HepG2 (cell line): ENCODE data around the gene CELA2B. TPM values are rescaled to one million over a fixed set of nuclear protein-coding genes. Genes with fewer than 3 reads are reported as not detected.

Experiments used
- ATAC-seq: fragments of 200-7000 bp; cut with Tn5 transposase; 3 replicates; pipeline ENCODE4 v1.9.1; 2020; ENCODE audit warnings: mild to moderate bottlenecking, moderate library complexity
- BruUV-seq: library from RNA; stranded (reverse); fragments of 400-500 nt; replicated peaks from 2 replicates; lab custom pipeline; 2021; lab: Mats Ljungman, UMichigan
- CTCF ChIA-PET: fragments of 300-600 bp; formaldehyde crosslinking; extraction: SDS; loops from one replicate; lab custom pipeline; 2021; ENCODE audit warnings: low total read pairs, inconsistent platforms, low intra/inter-chr PET ratio; lab: Yijun Ruan, JAX
- POLR2A ChIA-PET: fragments of 350-600 bp; sonication (Branson Sonifier 250); formaldehyde crosslinking; loops from one replicate; lab custom pipeline; 2020; ENCODE audit warnings: antibody characterized with exemption, inconsistent platforms; lab: Yijun Ruan, JAX
- DNase-seq: peaks from one replicate; pipeline ENCODE4 v3.0.0-alpha.2; 2015; ENCODE audit warnings: low spot score
- FAIRE-seq: peaks from 3 replicates; lab custom pipeline; 2011; peaks lifted over from hg19 to GRCh38; lab: Jason Lieb, UNC
- H2AFZ ChIP-seq: one replicate; pipeline ENCODE4 v1.6.1; 2011; ENCODE audit warnings: low read length, inconsistent platforms
- H3K27ac ChIP-seq: fragments of 300-600 bp; 3 replicates; pipeline ENCODE4 v1.8.0; 2011; ENCODE audit warnings: mixed run types, mild to moderate bottlenecking, mixed read lengths, low read length, inconsistent platforms; ENCODE audit not compliant: insufficient read depth; ENCODE audit errors: extremely low read length
- H3K27me3 ChIP-seq, 2 experiments: fragments of 200-600 bp in 1 of 2; 2 replicates in 1 of 2; 3 replicates in 1 of 2; pipeline versions ENCODE4 v1.6.0 to v1.8.0; 2011; ENCODE audit warnings: low read length in 2 of 2, mild to moderate bottlenecking in 2 of 2, moderate library complexity in 2 of 2, inconsistent platforms in 1 of 2; ENCODE audit not compliant: insufficient read depth in 2 of 2, control insufficient read depth in 1 of 2
- H3K36me3 ChIP-seq, 2 experiments: fragments of 200-600 bp in 1 of 2; replicated peaks in 1 of 2; 2 replicates in 1 of 2; 3 replicates in 1 of 2; pipeline versions ENCODE4 v1.5.1 to v1.8.0; 2011; ENCODE audit warnings: low read length in 2 of 2, inconsistent platforms in 1 of 2; ENCODE audit not compliant: insufficient read depth in 2 of 2, control insufficient read depth in 1 of 2
- H3K4me1 ChIP-seq: 2 replicates; pipeline ENCODE4 v1.5.1; 2012; ENCODE audit warnings: low read length, inconsistent platforms; ENCODE audit not compliant: insufficient read depth
- H3K4me2 ChIP-seq: 2 replicates; pipeline ENCODE4 v1.6.0; 2011; ENCODE audit warnings: low read depth, low read length, inconsistent platforms
- H3K4me3 ChIP-seq, 3 experiments: fragments of 200-600 bp in 1 of 3; sonication (generic), shearing (Covaris generic) in 1 of 3; replicated peaks in 1 of 3; 2 replicates each; pipeline ENCODE4 v1.5.1; 2011 to 2016; ENCODE audit warnings: low read length in 3 of 3, inconsistent platforms in 2 of 3, low read depth in 2 of 3, mild to moderate bottlenecking in 2 of 3, control low read depth in 1 of 3, mixed read lengths in 1 of 3; ENCODE audit not compliant: insufficient read depth in 1 of 3
- H3K79me2 ChIP-seq: one replicate; pipeline ENCODE4 v1.6.1; 2011; ENCODE audit warnings: low read length, inconsistent platforms; ENCODE audit not compliant: insufficient read depth
- H3K9ac ChIP-seq: 2 replicates; pipeline ENCODE4 v1.6.0; 2011; ENCODE audit warnings: mild to moderate bottlenecking, low read depth, low read length, inconsistent platforms; ENCODE audit not compliant: insufficient read depth
- H3K9me3 ChIP-seq: 2 replicates; pipeline ENCODE4 v1.5.1; 2012; ENCODE audit warnings: mild to moderate bottlenecking, low read length
- H4K20me1 ChIP-seq: 2 replicates; pipeline ENCODE4 v1.6.0; 2011; ENCODE audit warnings: inconsistent platforms, mild to moderate bottlenecking, low read length, moderate library complexity; ENCODE audit not compliant: insufficient read depth
- ADNP ChIP-seq: sonication (generic); formaldehyde crosslinking; IDR thresholded peaks from 2 replicates; pipeline ENCODE4 v1.4.0; 2020; ENCODE audit warnings: missing genetic modification reagents
- FOXK1 ChIP-seq: sonication (generic); formaldehyde crosslinking; IDR thresholded peaks from 2 replicates; pipeline ENCODE4 v1.4.0; 2020; ENCODE audit warnings: low read depth, missing genetic modification reagents, borderline replicate concordance
- HDAC2 ChIP-seq: sonication (generic); formaldehyde crosslinking; IDR thresholded peaks from 2 replicates; pipeline ENCODE4 v1.4.0; 2020; ENCODE audit warnings: missing genetic modification reagents
- NFIB ChIP-seq: sonication (generic); formaldehyde crosslinking; IDR thresholded peaks from 2 replicates; pipeline ENCODE4 v1.9.0; 2021; ENCODE audit warnings: missing genetic modification reagents, mild to moderate bottlenecking, borderline replicate concordance
- PREB ChIP-seq: sonication (generic); formaldehyde crosslinking; IDR thresholded peaks from 2 replicates; pipeline ENCODE4 v1.4.0; 2020; ENCODE audit warnings: missing genetic modification reagents
- SMARCE1 ChIP-seq: fragments of 450-650 bp; IDR thresholded peaks from 2 replicates; pipeline ENCODE4 v1.6.1; 2017; ENCODE audit warnings: borderline replicate concordance
- ZNF121 ChIP-seq: sonication (generic); formaldehyde crosslinking; IDR thresholded peaks from 2 replicates; pipeline ENCODE4 v1.5.0; 2020; ENCODE audit warnings: mild to moderate bottlenecking, missing genetic modification reagents
- ZNF691 ChIP-seq: sonication (generic); formaldehyde crosslinking; IDR thresholded peaks from 2 replicates; pipeline ENCODE4 v1.4.0; 2020; ENCODE audit warnings: missing genetic modification reagents, low read depth, mild to moderate bottlenecking, borderline replicate concordance
- WGBS: methylation state at CpG from one replicate; pipeline ENCODE4 v1.1.6; 2017; ENCODE audit warnings: low lambda C conversion rate; 5-methylcytosine and 5-hydroxymethylcytosine counted together
- in situ Hi-C: cut with HindIII; loops from 2 replicates; pipeline ENCODE4 v1.10.0; 2017; ENCODE audit warnings: low pct_unique_long_range_greater_than_20kb; ENCODE audit not compliant: extremely low pct_ligation_motif_present
- intact Hi-C: fragments of 100-400 bp; cut with micrococcal nuclease; formaldehyde crosslinking; loops from one replicate; pipeline ENCODE4 v1.10.0; 2022; ENCODE audit not compliant: unreplicated experiment
- polyA plus RNA-seq, 8 experiments: library from polyadenylated mRNA; depleted of rRNA in 3 of 8; stranded (reverse) in 7 of 8; unstranded in 1 of 8; fragments of >200 nt; fragmentation: Illumina TruSeq in 4 of 8; extraction: Trizol in 4 of 8; gene quantifications; 2 replicates each; pipeline versions ENCODE4 v1.2.1 to v1.2.3, GENCODE V29; 2011 to 2016; ENCODE audit warnings: low read depth in 4 of 8, missing spikeins in 1 of 8, mixed read lengths in 1 of 8; ENCODE audit not compliant: insufficient read depth in 1 of 8
- total RNA-seq, 5 experiments: library from RNA; depleted of rRNA; stranded (reverse); fragments of >200 nt; fragmentation: Illumina TruSeq; extraction: Trizol; gene quantifications; 2 replicates each; pipeline ENCODE4 v1.2.3, GENCODE V29; 2016; ENCODE audit warnings: low read depth in 1 of 5
- TF ChIP-seq, protein P1 (sequence below): sonication (generic); formaldehyde crosslinking; IDR thresholded peaks from 2 replicates; pipeline ENCODE4 v1.9.0; 2021; ENCODE audit warnings: missing genetic modification reagents, borderline replicate concordance
- TF ChIP-seq, protein P2 (sequence below): IDR thresholded peaks from 2 replicates; pipeline ENCODE4 v1.6.1; 2016; ENCODE audit warnings: missing genetic modification reagents, missing compliant biosample characterization

Gene CELA2B
- total and polyA plus RNA-seq, 2 of the 13 experiments (the other 11 are each of a cell fraction or from before 2014, with no cell fraction given), result not detected

DNA sequence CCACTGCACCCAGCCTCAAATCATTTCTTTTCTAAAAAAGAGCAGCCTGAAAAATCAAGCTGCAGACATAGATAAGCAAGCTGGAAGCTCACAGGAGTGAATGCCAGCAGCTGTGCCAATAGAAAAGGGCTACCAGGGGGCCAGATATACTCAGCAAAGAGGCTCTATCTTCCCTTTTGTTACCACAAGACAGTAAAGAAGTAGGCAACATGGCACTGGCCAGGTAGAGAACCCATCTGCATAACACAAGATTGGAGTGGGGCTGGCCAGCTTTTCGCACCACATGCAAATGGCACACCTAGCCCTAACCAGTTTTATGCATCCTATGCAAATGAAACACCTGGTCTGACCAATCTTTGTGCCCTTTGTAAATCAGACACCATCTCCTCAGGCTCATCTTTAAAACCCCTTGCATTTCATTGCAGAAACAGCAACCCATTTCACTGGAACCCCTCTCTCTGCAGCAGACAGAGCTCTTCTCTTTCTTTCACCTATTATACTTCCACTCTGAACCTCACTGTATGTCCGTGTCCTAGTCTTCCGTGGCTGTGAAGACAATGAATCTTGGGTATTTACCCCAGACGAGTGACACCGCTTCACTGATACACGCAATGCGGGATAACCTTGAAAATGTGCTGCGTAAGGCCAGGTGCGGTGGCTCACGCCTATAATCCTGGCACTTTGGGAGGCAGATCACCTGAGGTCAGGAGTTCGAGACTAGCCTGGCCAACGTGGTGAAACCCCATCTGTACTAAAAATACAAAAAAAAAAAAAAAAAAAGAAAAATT, 33.0 kb downstream of the CELA2B start:
- Histone ChIP-seq H3K9me3 (no peaks in the 10 kb centered on the region), H3K4me3 (no peak overlapping the region), H3K4me1 (no peaks in the 10 kb centered on the region), H3K27me3 (no peaks in the 10 kb centered on the region), H3K79me2 (no peaks in the 10 kb centered on the region), H3K36me3 (peaks cover 2 to 19% of the 10 kb centered on the region in 2 experiments; a peak in 3 of 5 replicates), H3K27ac (no peak overlapping the region)
- no peak for DNase-seq
- POLR2A ChIA-PET, result interaction anchor here (0.6 kb wide), 1 partner anchor 156 kb away, joined by 3 read pairs; no protein-coding TSS in a partner anchor
- WGBS, result 95% methylated on average over 12 of the region's 12 CpGs
- in situ Hi-C loops, result no loop called here
- BruUV-seq, result no TSS peak
- TF ChIP-seq FOXK1 (CRISPR knock-in tag) (no peak), HDAC2 (CRISPR knock-in tag) (no peak), PREB (CRISPR knock-in tag) (no peak), SMARCE1 (no peak), ZNF121 (CRISPR knock-in tag) (no peak), ADNP (no peak), NFIB (CRISPR knock-in tag) (no peak), ZNF691 (no peak)
- TF ChIP-seq, protein P1, sequence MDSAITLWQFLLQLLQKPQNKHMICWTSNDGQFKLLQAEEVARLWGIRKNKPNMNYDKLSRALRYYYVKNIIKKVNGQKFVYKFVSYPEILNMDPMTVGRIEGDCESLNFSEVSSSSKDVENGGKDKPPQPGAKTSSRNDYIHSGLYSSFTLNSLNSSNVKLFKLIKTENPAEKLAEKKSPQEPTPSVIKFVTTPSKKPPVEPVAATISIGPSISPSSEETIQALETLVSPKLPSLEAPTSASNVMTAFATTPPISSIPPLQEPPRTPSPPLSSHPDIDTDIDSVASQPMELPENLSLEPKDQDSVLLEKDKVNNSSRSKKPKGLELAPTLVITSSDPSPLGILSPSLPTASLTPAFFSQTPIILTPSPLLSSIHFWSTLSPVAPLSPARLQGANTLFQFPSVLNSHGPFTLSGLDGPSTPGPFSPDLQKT (CRISPR knock-in tag), result no peak
- TF ChIP-seq, protein P2, sequence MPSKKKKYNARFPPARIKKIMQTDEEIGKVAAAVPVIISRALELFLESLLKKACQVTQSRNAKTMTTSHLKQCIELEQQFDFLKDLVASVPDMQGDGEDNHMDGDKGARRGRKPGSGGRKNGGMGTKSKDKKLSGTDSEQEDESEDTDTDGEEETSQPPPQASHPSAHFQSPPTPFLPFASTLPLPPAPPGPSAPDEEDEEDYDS (CRISPR knock-in tag), result no peak
- TF ChIP-seq, all 625 proteins: peak for 0
- H4K20me1 ChIP-seq, result no peaks in the 10 kb centered on the region
- intact Hi-C loops, result no loop called here
- no peak overlapping the region for H3K4me2 ChIP-seq
- no peak for ATAC-seq
- CTCF ChIA-PET, result no interaction called here
- no peak overlapping the region for H3K9ac ChIP-seq
- no peak overlapping the region for H2AFZ ChIP-seq
- FAIRE-seq, result no peak
